ENCODE data around the gene AMD1. TPM values are rescaled to one million over a fixed set of nuclear protein-coding genes. Genes with fewer than 3 reads are reported as not detected.

AMD1 gene
- total and polyA plus RNA-seq, 2 experiments from 2014 or later = 127 to 243 TPM

DNA sequence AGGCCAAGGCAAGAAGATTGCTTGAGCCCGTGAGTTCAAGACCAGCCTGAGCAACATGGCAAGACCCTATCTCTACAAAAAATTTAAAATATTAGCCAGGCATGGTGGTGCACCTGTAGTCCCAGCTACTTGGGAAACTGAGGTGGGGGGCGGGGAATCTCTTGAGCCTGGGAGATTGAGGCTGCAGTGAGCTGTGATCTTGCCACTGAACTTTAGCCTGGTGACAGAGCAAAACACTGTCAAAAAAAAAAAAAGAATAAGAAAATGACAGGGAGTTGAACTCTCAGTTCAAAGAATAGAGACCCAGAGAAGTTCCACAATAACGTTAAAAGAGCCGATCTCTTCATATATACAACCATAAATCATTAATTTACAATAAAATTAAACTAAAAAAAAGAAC, 24.8 kb upstream of the AMD1 start:
- Histone ChIP-seq H3K36me3 (ENCODE audit: insufficient read depth) (no peaks in the 10 kb centered on the region), H3K9me2 (ENCODE audit: insufficient read depth) (no peaks in the 10 kb centered on the region), H4K20me1 (replicated peaks; ENCODE audit: insufficient read depth) (no peaks in the 10 kb centered on the region; the same call in 1 of the 2 replicates), H3K79me2 (replicated peaks; ENCODE audit: insufficient read depth) (no peaks in the 10 kb centered on the region), H2AFZ (no peak overlapping the region), H3K27ac (ENCODE audit: low read depth) (no peak overlapping the region), H3K27me3 (ENCODE audit: insufficient read depth) (no peaks in the 10 kb centered on the region), H3F3A (replicated peaks; ENCODE audit: low read depth) (0 out of 2 replicates have a peak, but pooled peaks cover 4% of the 10 kb centered on the region), H3K4me1 (ENCODE audit: insufficient read depth) (no peaks in the 10 kb centered on the region), H3K4me2 (no peak overlapping the region), H3K4me3 (no peak overlapping the region)
- Mint-ChIP-seq H3K9me3 (no peaks in the 10 kb centered on the region), H3K36me3 (ENCODE audit: low read depth) (no peaks in the 10 kb centered on the region), H3K27ac (no peak overlapping the region), H3K27me3 (ENCODE audit: insufficient read depth, low read depth, poor library complexity) (peaks cover 3% of the 10 kb centered on the region), H3K4me1 (no peaks in the 10 kb centered on the region), H3K4me3 (no peak overlapping the region)
- TF ChIP-seq NANOG (IDR thresholded peaks at IDR 0.05; ENCODE audit: borderline replicate concordance) (no peak), CREB1 (CRISPR knock-in tag; IDR thresholded peaks at IDR 0.05; ENCODE audit: low read depth) (no peak), ZNF331 (CRISPR knock-in tag; IDR thresholded peaks at IDR 0.05; ENCODE audit: low read depth) (no peak), EZH2phosphoT487 (IDR thresholded peaks at IDR 0.05; ENCODE audit: unreplicated experiment) (no peak), EZH2 (IDR thresholded peaks at IDR 0.05; ENCODE audit: low read depth, unreplicated experiment) (no peak), ZNF114 (CRISPR knock-in tag; IDR thresholded peaks at IDR 0.05) (no peak), STAT1 (IDR thresholded peaks at IDR 0.05; ENCODE audit: unreplicated experiment) (no peak), JUNB (IDR thresholded peaks at IDR 0.05; ENCODE audit: unreplicated experiment) (no peak), POLR2AphosphoS5 (IDR thresholded peaks at IDR 0.05; ENCODE audit: low read depth) (no peak)
- TF ChIP-seq, protein P1, sequence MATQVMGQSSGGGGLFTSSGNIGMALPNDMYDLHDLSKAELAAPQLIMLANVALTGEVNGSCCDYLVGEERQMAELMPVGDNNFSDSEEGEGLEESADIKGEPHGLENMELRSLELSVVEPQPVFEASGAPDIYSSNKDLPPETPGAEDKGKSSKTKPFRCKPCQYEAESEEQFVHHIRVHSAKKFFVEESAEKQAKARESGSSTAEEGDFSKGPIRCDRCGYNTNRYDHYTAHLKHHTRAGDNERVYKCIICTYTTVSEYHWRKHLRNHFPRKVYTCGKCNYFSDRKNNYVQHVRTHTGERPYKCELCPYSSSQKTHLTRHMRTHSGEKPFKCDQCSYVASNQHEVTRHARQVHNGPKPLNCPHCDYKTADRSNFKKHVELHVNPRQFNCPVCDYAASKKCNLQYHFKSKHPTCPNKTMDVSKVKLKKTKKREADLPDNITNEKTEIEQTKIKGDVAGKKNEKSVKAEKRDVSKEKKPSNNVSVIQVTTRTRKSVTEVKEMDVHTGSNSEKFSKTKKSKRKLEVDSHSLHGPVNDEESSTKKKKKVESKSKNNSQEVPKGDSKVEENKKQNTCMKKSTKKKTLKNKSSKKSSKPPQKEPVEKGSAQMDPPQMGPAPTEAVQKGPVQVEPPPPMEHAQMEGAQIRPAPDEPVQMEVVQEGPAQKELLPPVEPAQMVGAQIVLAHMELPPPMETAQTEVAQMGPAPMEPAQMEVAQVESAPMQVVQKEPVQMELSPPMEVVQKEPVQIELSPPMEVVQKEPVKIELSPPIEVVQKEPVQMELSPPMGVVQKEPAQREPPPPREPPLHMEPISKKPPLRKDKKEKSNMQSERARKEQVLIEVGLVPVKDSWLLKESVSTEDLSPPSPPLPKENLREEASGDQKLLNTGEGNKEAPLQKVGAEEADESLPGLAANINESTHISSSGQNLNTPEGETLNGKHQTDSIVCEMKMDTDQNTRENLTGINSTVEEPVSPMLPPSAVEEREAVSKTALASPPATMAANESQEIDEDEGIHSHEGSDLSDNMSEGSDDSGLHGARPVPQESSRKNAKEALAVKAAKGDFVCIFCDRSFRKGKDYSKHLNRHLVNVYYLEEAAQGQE (IDR thresholded peaks at IDR 0.05; ENCODE audit: unreplicated experiment) = no peak
- TF ChIP-seq, protein P2, sequence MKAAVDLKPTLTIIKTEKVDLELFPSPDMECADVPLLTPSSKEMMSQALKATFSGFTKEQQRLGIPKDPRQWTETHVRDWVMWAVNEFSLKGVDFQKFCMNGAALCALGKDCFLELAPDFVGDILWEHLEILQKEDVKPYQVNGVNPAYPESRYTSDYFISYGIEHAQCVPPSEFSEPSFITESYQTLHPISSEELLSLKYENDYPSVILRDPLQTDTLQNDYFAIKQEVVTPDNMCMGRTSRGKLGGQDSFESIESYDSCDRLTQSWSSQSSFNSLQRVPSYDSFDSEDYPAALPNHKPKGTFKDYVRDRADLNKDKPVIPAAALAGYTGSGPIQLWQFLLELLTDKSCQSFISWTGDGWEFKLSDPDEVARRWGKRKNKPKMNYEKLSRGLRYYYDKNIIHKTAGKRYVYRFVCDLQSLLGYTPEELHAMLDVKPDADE (IDR thresholded peaks at IDR 0.05) = no peak
- TF ChIP-seq, protein P3, sequence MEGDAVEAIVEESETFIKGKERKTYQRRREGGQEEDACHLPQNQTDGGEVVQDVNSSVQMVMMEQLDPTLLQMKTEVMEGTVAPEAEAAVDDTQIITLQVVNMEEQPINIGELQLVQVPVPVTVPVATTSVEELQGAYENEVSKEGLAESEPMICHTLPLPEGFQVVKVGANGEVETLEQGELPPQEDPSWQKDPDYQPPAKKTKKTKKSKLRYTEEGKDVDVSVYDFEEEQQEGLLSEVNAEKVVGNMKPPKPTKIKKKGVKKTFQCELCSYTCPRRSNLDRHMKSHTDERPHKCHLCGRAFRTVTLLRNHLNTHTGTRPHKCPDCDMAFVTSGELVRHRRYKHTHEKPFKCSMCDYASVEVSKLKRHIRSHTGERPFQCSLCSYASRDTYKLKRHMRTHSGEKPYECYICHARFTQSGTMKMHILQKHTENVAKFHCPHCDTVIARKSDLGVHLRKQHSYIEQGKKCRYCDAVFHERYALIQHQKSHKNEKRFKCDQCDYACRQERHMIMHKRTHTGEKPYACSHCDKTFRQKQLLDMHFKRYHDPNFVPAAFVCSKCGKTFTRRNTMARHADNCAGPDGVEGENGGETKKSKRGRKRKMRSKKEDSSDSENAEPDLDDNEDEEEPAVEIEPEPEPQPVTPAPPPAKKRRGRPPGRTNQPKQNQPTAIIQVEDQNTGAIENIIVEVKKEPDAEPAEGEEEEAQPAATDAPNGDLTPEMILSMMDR (conservative IDR thresholded peaks at IDR 0.05; ENCODE audit: low read depth in 2 of 2) = no peak
- TF ChIP-seq, protein P4, sequence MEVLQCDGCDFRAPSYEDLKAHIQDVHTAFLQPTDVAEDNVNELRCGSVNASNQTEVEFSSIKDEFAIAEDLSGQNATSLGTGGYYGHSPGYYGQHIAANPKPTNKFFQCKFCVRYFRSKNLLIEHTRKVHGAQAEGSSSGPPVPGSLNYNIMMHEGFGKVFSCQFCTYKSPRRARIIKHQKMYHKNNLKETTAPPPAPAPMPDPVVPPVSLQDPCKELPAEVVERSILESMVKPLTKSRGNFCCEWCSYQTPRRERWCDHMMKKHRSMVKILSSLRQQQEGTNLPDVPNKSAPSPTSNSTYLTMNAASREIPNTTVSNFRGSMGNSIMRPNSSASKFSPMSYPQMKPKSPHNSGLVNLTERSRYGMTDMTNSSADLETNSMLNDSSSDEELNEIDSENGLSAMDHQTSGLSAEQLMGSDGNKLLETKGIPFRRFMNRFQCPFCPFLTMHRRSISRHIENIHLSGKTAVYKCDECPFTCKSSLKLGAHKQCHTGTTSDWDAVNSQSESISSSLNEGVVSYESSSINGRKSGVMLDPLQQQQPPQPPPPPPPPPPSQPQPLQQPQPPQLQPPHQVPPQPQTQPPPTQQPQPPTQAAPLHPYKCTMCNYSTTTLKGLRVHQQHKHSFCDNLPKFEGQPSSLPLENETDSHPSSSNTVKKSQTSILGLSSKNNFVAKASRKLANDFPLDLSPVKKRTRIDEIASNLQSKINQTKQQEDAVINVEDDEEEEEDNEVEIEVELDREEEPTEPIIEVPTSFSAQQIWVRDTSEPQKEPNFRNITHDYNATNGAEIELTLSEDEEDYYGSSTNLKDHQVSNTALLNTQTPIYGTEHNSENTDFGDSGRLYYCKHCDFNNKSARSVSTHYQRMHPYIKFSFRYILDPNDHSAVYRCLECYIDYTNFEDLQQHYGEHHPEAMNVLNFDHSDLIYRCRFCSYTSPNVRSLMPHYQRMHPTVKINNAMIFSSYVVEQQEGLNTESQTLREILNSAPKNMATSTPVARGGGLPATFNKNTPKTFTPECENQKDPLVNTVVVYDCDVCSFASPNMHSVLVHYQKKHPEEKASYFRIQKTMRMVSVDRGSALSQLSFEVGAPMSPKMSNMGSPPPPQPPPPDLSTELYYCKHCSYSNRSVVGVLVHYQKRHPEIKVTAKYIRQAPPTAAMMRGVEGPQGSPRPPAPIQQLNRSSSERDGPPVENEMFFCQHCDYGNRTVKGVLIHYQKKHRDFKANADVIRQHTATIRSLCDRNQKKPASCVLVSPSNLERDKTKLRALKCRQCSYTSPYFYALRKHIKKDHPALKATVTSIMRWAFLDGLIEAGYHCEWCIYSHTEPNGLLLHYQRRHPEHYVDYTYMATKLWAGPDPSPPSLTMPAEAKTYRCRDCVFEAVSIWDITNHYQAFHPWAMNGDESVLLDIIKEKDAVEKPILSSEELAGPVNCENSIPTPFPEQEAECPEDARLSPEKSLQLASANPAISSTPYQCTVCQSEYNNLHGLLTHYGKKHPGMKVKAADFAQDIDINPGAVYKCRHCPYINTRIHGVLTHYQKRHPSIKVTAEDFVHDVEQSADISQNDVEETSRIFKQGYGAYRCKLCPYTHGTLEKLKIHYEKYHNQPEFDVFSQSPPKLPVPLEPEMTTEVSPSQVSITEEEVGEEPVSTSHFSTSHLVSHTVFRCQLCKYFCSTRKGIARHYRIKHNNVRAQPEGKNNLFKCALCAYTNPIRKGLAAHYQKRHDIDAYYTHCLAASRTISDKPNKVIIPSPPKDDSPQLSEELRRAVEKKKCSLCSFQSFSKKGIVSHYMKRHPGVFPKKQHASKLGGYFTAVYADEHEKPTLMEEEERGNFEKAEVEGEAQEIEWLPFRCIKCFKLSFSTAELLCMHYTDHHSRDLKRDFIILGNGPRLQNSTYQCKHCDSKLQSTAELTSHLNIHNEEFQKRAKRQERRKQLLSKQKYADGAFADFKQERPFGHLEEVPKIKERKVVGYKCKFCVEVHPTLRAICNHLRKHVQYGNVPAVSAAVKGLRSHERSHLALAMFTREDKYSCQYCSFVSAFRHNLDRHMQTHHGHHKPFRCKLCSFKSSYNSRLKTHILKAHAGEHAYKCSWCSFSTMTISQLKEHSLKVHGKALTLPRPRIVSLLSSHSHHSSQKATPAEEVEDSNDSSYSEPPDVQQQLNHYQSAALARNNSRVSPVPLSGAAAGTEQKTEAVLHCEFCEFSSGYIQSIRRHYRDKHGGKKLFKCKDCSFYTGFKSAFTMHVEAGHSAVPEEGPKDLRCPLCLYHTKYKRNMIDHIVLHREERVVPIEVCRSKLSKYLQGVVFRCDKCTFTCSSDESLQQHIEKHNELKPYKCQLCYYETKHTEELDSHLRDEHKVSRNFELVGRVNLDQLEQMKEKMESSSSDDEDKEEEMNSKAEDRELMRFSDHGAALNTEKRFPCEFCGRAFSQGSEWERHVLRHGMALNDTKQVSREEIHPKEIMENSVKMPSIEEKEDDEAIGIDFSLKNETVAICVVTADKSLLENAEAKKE (CRISPR knock-in tag; IDR thresholded peaks at IDR 0.05) = no peak
- ATAC-seq (no peak), DNase-seq (ENCODE audit: low spot score) (no peak)

Measured in GM23338 (cell line).